ENCODE data around the gene PTGIR. TPM values are rescaled to one million over a fixed set of nuclear protein-coding genes. Genes with fewer than 3 reads are reported as not detected.

The PTGIR gene
- total RNA-seq, 1 donor = 2.5 TPM

GRCh38 chr19:46610851-46611770, 13.8 kb downstream of the PTGIR start:
- no peak for TF ChIP-seq CTCF (IDR thresholded peaks at IDR 0.05; ENCODE audit: extremely low read depth, low read depth, low read length)
- H3K9me3 ChIP-seq (ENCODE audit: low read depth, low read length) = no peaks in the 10 kb centered on the region
- H3K79me2 ChIP-seq (ENCODE audit: insufficient read depth, low read length) = peaks cover 19% of the 10 kb centered on the region
- H3K4me2 ChIP-seq (ENCODE audit: insufficient read depth, low read length) = no peak overlapping the region
- H4K20me1 ChIP-seq (ENCODE audit: insufficient read depth, low read length) = peaks cover 51% of the 10 kb centered on the region
- peaks cover 44% of the 10 kb centered on the region for H3K36me3 ChIP-seq (ENCODE audit: insufficient read depth, low read length)
- peak overlapping the region; percentile 8 for H3K27ac ChIP-seq (ENCODE audit: low read depth, low read length)
- peaks cover 17% of the 10 kb centered on the region for H3K4me1 ChIP-seq (ENCODE audit: insufficient read depth, low read length)
- peak; percentile 86 for DNase-seq (ENCODE audit: insufficient read length, low spot score, missing footprints)
- no peak overlapping the region for H3K4me3 ChIP-seq (ENCODE audit: insufficient read depth, low read length)
- no peaks in the 10 kb centered on the region for H3K27me3 ChIP-seq (ENCODE audit: insufficient read depth, low read length)
- H2AFZ ChIP-seq (ENCODE audit: low read length) = no peak overlapping the region

GRCh38 chr19:46610413-46610775, 14.5 kb downstream of the PTGIR start:
- H3K4me3 ChIP-seq (ENCODE audit: insufficient read depth, low read length) = no peak overlapping the region
- no peak for TF ChIP-seq CTCF (IDR thresholded peaks at IDR 0.05; ENCODE audit: extremely low read depth, low read depth, low read length)
- H3K79me2 ChIP-seq (ENCODE audit: insufficient read depth, low read length) = peaks cover 26% of the 10 kb centered on the region
- no peak overlapping the region for H3K4me2 ChIP-seq (ENCODE audit: insufficient read depth, low read length)
- no peaks in the 10 kb centered on the region for H3K27me3 ChIP-seq (ENCODE audit: insufficient read depth, low read length)
- H4K20me1 ChIP-seq (ENCODE audit: insufficient read depth, low read length) = peaks cover 58% of the 10 kb centered on the region
- peaks cover 51% of the 10 kb centered on the region for H3K36me3 ChIP-seq (ENCODE audit: insufficient read depth, low read length)
- H3K4me1 ChIP-seq (ENCODE audit: insufficient read depth, low read length) = peaks cover 17% of the 10 kb centered on the region
- H2AFZ ChIP-seq (ENCODE audit: low read length) = no peak overlapping the region
- no peaks in the 10 kb centered on the region for H3K9me3 ChIP-seq (ENCODE audit: low read depth, low read length)
- no peak for DNase-seq (ENCODE audit: insufficient read length, low spot score, missing footprints)
- H3K27ac ChIP-seq (ENCODE audit: low read depth, low read length) = no peak overlapping the region

DNA sequence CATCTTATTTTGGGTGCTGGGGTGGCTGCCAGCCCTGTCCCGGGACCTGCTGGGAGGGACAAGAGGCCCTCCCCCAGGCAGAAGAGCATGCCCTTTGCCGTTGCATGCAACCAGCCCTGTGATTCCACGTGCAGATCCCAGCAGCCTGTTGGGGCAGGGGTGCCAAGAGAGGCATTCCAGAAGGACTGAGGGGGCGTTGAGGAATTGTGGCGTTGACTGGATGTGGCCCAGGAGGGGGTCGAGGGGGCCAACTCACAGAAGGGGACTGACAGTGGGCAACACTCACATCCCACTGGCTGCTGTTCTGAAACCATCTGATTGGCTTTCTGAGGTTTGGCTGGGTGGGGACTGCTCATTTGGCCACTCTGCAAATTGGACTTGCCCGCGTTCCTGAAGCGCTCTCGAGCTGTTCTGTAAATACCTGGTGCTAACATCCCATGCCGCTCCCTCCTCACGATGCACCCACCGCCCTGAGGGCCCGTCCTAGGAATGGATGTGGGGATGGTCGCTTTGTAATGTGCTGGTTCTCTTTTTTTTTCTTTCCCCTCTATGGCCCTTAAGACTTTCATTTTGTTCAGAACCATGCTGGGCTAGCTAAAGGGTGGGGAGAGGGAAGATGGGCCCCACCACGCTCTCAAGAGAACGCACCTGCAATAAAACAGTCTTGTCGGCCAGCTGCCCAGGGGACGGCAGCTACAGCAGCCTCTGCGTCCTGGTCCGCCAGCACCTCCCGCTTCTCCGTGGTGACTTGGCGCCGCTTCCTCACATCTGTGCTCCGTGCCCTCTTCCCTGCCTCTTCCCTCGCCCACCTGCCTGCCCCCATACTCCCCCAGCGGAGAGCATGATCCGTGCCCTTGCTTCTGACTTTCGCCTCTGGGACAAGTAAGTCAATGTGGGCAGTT, 15.1 kb downstream of the PTGIR start:
- Histone ChIP-seq H3K36me3 (ENCODE audit: insufficient read depth, low read length) (peaks cover 51% of the 10 kb centered on the region), H3K4me1 (ENCODE audit: insufficient read depth, low read length) (peaks cover 17% of the 10 kb centered on the region), H3K4me2 (ENCODE audit: insufficient read depth, low read length) (no peak overlapping the region), H3K27ac (ENCODE audit: low read depth, low read length) (no peak overlapping the region), H3K27me3 (ENCODE audit: insufficient read depth, low read length) (no peaks in the 10 kb centered on the region), H4K20me1 (ENCODE audit: insufficient read depth, low read length) (peaks cover 65% of the 10 kb centered on the region), H2AFZ (ENCODE audit: low read length) (no peak overlapping the region), H3K9me3 (ENCODE audit: low read depth, low read length) (no peaks in the 10 kb centered on the region), H3K79me2 (ENCODE audit: insufficient read depth, low read length) (peaks cover 33% of the 10 kb centered on the region), H3K4me3 (ENCODE audit: insufficient read depth, low read length) (no peak overlapping the region)
- no peak for DNase-seq (ENCODE audit: insufficient read length, low spot score, missing footprints)
- no peak for TF ChIP-seq CTCF (IDR thresholded peaks at IDR 0.05; ENCODE audit: extremely low read depth, low read depth, low read length)

Data from osteoblast (primary cell).